Naive thymus-derived CD8-positive, alpha-beta T cell (primary cell): ENCODE measurements around the gene MYCBP. TPM values are rescaled to one million over a fixed set of nuclear protein-coding genes. Genes with fewer than 3 reads are reported as not detected.

ENCODE experiments used
- ATAC-seq, 2 donors: fragments of 150-1000 bp; cut with Tn5 transposase in 1 of 2; sonication (Bioruptor Pico), chemical (Tn5 transposase) in 1 of 2; 1 replicate in 1 of 2; 2 replicates in 1 of 2; pipeline ENCODE4 v1.10.0; 2021; ENCODE audit warnings: mild to moderate bottlenecking in 2 of 2, moderate library complexity in 2 of 2
- POLR2A ChIA-PET: fragments of 350-600 bp; sonication (Branson Sonifier 250); formaldehyde crosslinking; loops from one replicate; lab custom pipeline; 2021; ENCODE audit warnings: antibody characterized with exemption; lab: Charles Lee
- DNase-seq, 10 donors: peaks; one replicate each; pipeline versions ENCODE4 v3.0.0 to v3.0.0-alpha.2; 2020 to 2022
- H3K27ac Mint-ChIP-seq, 10 donors: one replicate each; pipeline ENCODE4 v1.8.0; 2020 to 2022; ENCODE audit warnings: mild to moderate bottlenecking in 10 of 10, mixed read lengths in 10 of 10, moderate library complexity in 4 of 10, inconsistent platforms in 1 of 10
- H3K27me3 Mint-ChIP-seq, 5 donors: one replicate each; pipeline ENCODE4 v1.8.0; 2021 to 2022; ENCODE audit warnings: mixed read lengths in 5 of 5
- H3K36me3 Mint-ChIP-seq, 3 donors: one replicate each; pipeline ENCODE4 v1.8.0; 2020 to 2022; ENCODE audit warnings: mixed read lengths in 3 of 3, mild to moderate bottlenecking in 2 of 3, inconsistent platforms in 1 of 3
- H3K4me1 Mint-ChIP-seq, 4 donors: one replicate each; pipeline ENCODE4 v1.8.0; 2021 to 2022; ENCODE audit warnings: mixed read lengths in 4 of 4
- H3K4me3 Mint-ChIP-seq, 10 donors: one replicate each; pipeline ENCODE4 v1.8.0; 2020 to 2022; ENCODE audit warnings: mild to moderate bottlenecking in 10 of 10, mixed read lengths in 10 of 10, moderate library complexity in 6 of 10, inconsistent platforms in 1 of 10
- H3K9me3 Mint-ChIP-seq, 9 donors: one replicate each; pipeline ENCODE4 v1.8.0; 2020 to 2022; ENCODE audit warnings: mixed read lengths in 9 of 9, mild to moderate bottlenecking in 3 of 9, inconsistent platforms in 1 of 9, moderate library complexity in 1 of 9
- polyA plus RNA-seq, 3 donors: library from polyadenylated mRNA; unstranded; fragments of 300-500 nt; fragmentation: Illumina TruSeq; gene quantifications; one replicate each; pipeline ENCODE4 v1.2.3, GENCODE V29; 2021
- total RNA-seq, 8 experiments: library from RNA in 2 of 8; stranded (reverse) in 2 of 8; gene quantifications; one replicate each; pipeline ENCODE4 v1.2.3 and lab custom pipeline; 2021 to 2026

The MYCBP gene
- total and polyA plus RNA-seq, 5 experiments from 2014 or later, result 12.4 to 63.8 (median 49.6) TPM

GRCh38 chr1:38892976-38893375 is 19.8 kb upstream of the MYCBP start:
- Mint-ChIP-seq H3K27ac (no peak overlapping the region), H3K4me1 (peaks cover 0 to 2% (median 0%) of the 10 kb centered on the region in 4 donors), H3K4me3 (no peak overlapping the region), H3K27me3 (peaks cover 0 to 1% (median 0%) of the 10 kb centered on the region in 5 donors), H3K36me3 (no peaks in the 10 kb centered on the region), H3K9me3 (no peaks in the 10 kb centered on the region)
- DNase-seq (no peak), ATAC-seq (no peak)
- POLR2A ChIA-PET, result interaction anchor here (0.6 kb wide), 1 partner anchor 1152 kb away, joined by 5 read pairs; no protein-coding TSS in a partner anchor

- POLR2A ChIA-PET, result no interaction called here
- H3K27ac Mint-ChIP-seq, result peak overlapping the region in 2 of 10 donors; percentile 21 to 80
- DNase-seq (peak in 1 of 10 donors; percentile 17), ATAC-seq (peak in 1 of 2 donors; percentile 54)
- H3K9me3 Mint-ChIP-seq, result no peaks in the 10 kb centered on the region
- no peaks in the 10 kb centered on the region for H3K36me3 Mint-ChIP-seq
- H3K4me1 Mint-ChIP-seq, result peaks cover 0 to 2% (median 0%) of the 10 kb centered on the region in 4 donors
- no peak overlapping the region for H3K4me3 Mint-ChIP-seq
- H3K27me3 Mint-ChIP-seq, result peaks cover 0 to 1% (median 0%) of the 10 kb centered on the region in 5 donors
Observed at GRCh38 chr1:38891753-38892152, 18.6 kb upstream of the MYCBP start.

GRCh38 chr1:38889589-38889988 is 16.4 kb upstream of the MYCBP start:
- Mint-ChIP-seq H3K27me3 (peaks cover 0 to 1% (median 0%) of the 10 kb centered on the region in 5 donors), H3K4me3 (no peak overlapping the region), H3K27ac (no peak overlapping the region), H3K36me3 (no peaks in the 10 kb centered on the region), H3K4me1 (peaks cover 0 to 2% (median 0%) of the 10 kb centered on the region in 4 donors), H3K9me3 (no peaks in the 10 kb centered on the region)
- POLR2A ChIA-PET, result interaction anchor here (0.6 to 0.7 kb wide), 2 partner anchors 18 to 76 kb away, joined by 4 read pairs; no protein-coding TSS in a partner anchor
- DNase-seq, result no peak
- no peak for ATAC-seq

DNA sequence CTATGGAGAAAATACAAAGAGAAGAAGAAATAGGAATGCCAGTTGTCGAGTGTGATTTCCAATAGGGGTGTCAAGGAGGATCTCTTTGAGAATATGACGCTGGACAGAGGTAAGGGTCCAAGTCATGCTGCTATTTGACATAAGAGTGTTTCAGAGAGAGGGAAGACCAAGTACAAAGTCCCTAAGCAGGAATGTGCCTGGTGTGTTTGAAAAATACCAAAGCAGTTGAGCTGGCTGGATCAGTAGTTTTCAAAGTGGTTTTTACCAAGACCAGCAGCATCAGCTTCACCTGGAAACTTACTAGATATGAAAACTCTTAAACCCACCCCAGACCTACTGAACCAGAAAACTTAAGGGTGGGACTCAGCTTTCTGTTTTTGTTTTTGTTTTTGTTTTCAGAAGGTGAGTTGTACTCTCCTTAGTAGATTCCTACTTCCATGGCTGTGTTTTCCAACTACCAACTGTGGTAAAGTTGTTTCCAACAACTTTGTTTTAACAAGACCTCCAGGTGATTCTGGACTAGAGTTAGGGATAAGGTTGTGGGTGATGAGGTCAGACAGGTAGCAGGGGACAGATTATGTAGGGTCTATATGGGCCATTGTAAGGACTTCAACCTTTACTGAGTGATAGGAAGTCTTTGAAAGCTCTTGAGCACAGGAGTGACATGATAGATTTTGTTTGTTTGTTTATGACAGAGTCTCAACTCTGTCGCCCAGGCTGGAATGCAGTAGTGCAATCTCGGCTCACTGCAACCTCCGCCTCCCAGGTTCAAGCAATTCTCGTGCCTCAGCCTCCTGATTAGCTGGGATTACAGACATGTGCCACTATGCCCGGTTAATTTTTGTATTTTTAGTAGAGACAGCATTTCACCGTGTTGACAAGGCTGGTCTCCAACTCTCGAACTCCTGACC is 15.5 kb upstream of the MYCBP start:
- Mint-ChIP-seq H3K4me3 (no peak overlapping the region), H3K9me3 (no peaks in the 10 kb centered on the region), H3K4me1 (peaks cover 0 to 2% (median 0%) of the 10 kb centered on the region in 4 donors), H3K27ac (no peak overlapping the region), H3K36me3 (no peaks in the 10 kb centered on the region), H3K27me3 (peaks cover 0 to 1% (median 0%) of the 10 kb centered on the region in 5 donors)
- no peak for DNase-seq
- POLR2A ChIA-PET, result no interaction called here
- no peak for ATAC-seq

- Mint-ChIP-seq H3K4me1 (no peaks in the 10 kb centered on the region), H3K9me3 (no peaks in the 10 kb centered on the region), H3K27me3 (peaks cover 0 to 1% (median 0%) of the 10 kb centered on the region in 5 donors), H3K27ac (no peak overlapping the region), H3K36me3 (no peaks in the 10 kb centered on the region), H3K4me3 (no peak overlapping the region)
- POLR2A ChIA-PET, result no interaction called here
- DNase-seq (no peak), ATAC-seq (no peak)
Observed at GRCh38 chr1:38885092-38885491, 11.9 kb upstream of the MYCBP start.

- no peak for DNase-seq
- no peak for ATAC-seq
- POLR2A ChIA-PET, result interaction anchor here (0.7 to 1.0 kb wide), 2 partner anchors 8 to 207 kb away, joined by 3 read pairs; partner anchors contain the start of gene MYCBP
- H3K27ac Mint-ChIP-seq, result no peak within 1 kb of the TSS
- H3K4me3 Mint-ChIP-seq, result no peak within 1 kb of the TSS
- no peaks in the 10 kb centered on the region for H3K4me1 Mint-ChIP-seq
- H3K36me3 Mint-ChIP-seq, result no peaks in the 10 kb centered on the region
- no peaks in the 10 kb centered on the region for H3K9me3 Mint-ChIP-seq
- H3K27me3 Mint-ChIP-seq, result peaks cover 0 to 1% (median 0%) of the 10 kb centered on the region in 5 donors
Observed at GRCh38 chr1:38881487-38881886, 8.3 kb upstream of the MYCBP start, which contains the start of gene GJA9. GJA9 (minus strand) TSS chr1:38881587; CDS start chr1:38876098, 5,489 bp downstream.

DNA sequence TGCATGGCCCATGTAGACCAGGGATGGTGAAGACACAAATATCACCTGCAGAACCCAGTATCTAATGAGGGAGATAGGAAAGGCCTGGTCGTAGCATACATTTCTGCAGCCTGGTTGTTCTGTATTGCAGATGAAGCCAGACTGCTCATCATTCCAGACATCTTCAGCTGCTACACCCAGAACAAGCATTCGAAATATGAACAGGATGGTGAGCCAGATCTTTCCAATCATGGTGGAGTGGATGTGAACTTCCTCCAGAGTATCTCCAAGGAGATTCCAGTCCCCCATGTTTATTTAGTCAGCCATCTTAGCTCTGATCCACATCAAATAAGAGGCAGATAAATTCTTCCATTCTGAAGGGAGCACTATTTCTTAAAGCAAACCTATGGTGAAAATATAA is 2.7 kb upstream of the MYCBP start:
- H3K4me3 Mint-ChIP-seq, result peak overlapping the region in 1 of 10 donors; percentile 63
- H3K4me1 Mint-ChIP-seq, result peaks cover 11 to 35% (median 31%) of the 10 kb centered on the region in 4 donors
- DNase-seq (no peak), ATAC-seq (no peak)
- peaks cover 0 to 2% (median 0%) of the 10 kb centered on the region in 3 donors for H3K36me3 Mint-ChIP-seq
- POLR2A ChIA-PET, result no interaction called here
- peak overlapping the region in 3 of 10 donors; percentile 11 to 69 (median 37) for H3K27ac Mint-ChIP-seq
- H3K9me3 Mint-ChIP-seq, result no peaks in the 10 kb centered on the region
- H3K27me3 Mint-ChIP-seq, result peaks cover 0 to 2% (median 0%) of the 10 kb centered on the region in 5 donors

DNA sequence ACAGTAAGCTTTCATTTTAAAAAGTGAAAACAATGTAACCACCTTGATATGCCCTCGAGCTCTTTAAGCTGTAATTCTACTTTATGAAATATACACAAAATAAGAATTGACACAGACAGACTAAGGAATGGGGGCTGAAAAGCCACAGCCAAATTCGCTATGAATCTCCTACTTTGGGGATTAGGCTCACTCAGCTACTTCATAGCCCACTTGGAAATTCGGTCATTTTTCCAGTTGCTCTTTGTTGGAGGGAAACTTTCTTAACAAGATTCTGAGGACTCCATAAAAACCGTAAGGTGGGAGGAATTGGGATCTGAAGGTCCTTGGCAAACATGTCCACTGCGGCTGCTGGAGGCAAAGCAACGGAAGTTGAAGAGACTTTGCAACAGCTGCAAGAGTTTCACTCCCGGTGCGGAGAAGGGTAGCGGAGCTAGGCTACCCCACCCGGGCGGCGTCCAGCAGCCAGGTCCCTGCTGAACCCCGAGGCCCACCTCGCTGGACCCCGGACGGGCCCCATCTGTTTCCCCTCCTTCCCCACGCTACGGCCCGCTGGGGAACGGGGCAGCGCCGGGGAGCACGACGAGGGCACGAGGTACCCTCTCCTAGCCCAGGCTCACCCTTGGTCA is 634 bp downstream of the MYCBP start:
- peak in 6 of 10 donors; percentile 4 to 39 (median 27) for DNase-seq
- Mint-ChIP-seq H3K4me1 (peaks cover 17 to 47% (median 41%) of the 10 kb centered on the region in 4 donors), H3K4me3 (peak overlapping the region; percentile 82 to 95 (median 93)), H3K36me3 (peaks cover 0 to 8% (median 0%) of the 10 kb centered on the region in 3 donors), H3K27me3 (peaks cover 0 to 2% (median 0%) of the 10 kb centered on the region in 5 donors), H3K9me3 (no peaks in the 10 kb centered on the region), H3K27ac (peak overlapping the region; percentile 17 to 96 (median 92))
- POLR2A ChIA-PET, result interaction anchor here (0.7 to 1.9 kb wide), 7 partner anchors 9 to 1819 kb away, joined by 3 to 14 read pairs (median 7); partner anchors contain the start of genes GJA9, NDUFS5 and RRAGC
- ATAC-seq, result peak; percentile 11 to 14

DNA sequence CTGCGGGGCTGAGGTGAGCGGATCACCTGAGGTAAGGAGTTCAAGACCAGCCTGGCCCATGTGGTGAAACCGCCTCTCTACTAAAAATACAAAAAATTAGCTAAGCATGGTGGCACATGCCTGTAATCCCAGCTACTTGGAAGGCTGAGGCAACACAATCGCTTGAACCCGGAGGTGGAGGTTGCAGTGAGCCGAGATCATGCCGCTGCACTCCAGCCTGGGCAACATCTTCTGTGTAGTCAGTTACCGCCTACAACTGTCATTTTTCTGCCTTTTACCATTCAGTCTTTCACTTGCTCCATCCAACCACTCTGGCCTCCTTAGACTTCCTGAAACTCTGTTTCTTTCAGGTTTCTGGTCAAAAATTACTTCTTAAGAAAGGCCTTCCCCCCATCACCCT is 2.2 kb downstream of the MYCBP start:
- Mint-ChIP-seq H3K27me3 (peaks cover 0 to 2% (median 0%) of the 10 kb centered on the region in 5 donors), H3K36me3 (peaks cover 0 to 18% (median 0%) of the 10 kb centered on the region in 3 donors), H3K4me1 (peaks cover 20 to 48% (median 41%) of the 10 kb centered on the region in 4 donors), H3K27ac (peak overlapping the region in 3 of 10 donors; percentile 34 to 55 (median 38)), H3K4me3 (peak overlapping the region in 3 of 10 donors; percentile 16 to 95 (median 21)), H3K9me3 (no peaks in the 10 kb centered on the region)
- DNase-seq, result no peak
- no peak for ATAC-seq
- POLR2A ChIA-PET, result interaction anchor here (0.6 to 1.8 kb wide), 4 partner anchors 12 to 1189 kb away, joined by 3 to 7 read pairs (median 5); partner anchors contain the start of gene RRAGC

- no peak for DNase-seq
- ATAC-seq, result no peak
Observed at GRCh38 chr1:38867208-38867607, 5.9 kb downstream of the MYCBP start.

DNA sequence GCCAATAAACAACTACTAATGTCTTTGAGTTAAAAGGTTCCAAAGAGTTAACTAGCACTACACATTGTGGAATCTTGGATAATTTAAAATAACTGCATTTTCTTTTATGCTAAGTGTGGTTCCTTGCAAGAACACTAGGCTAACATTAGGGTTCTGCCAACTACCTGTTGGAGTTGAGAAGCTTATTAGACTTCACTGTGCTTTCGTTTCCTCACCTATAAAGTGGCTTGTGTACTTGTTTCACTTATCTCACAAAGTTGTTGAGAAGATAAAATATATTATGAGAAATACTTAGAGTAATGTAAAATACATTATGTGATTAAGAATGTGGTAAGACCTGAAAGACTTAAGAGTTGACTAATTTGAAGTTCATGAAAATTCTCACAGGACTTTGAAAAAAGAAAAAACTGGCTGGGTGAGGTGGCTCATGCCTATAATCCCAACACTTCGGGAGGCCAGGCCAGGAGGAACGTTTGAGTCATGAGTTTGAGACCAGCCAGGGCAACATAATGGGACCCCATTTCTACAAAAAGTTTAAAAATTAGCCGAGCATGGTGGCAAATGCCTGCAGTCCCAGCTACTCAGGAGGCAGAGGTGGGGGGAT is 7.9 kb downstream of the MYCBP start:
- DNase-seq, result no peak
- Mint-ChIP-seq H3K36me3 (peaks cover 0 to 38% (median 0%) of the 10 kb centered on the region in 3 donors), H3K27ac (peak overlapping the region in 1 of 10 donors; percentile 49), H3K27me3 (no peaks in the 10 kb centered on the region), H3K4me1 (peaks cover 18 to 50% (median 43%) of the 10 kb centered on the region in 4 donors), H3K4me3 (no peak overlapping the region), H3K9me3 (no peaks in the 10 kb centered on the region)
- POLR2A ChIA-PET, result no interaction called here
- no peak for ATAC-seq

More at GRCh38 chr1:38867208-38867607, 5.9 kb downstream of the MYCBP start:
- POLR2A ChIA-PET, result no interaction called here
- H3K4me1 Mint-ChIP-seq, result peaks cover 18 to 50% (median 39%) of the 10 kb centered on the region in 4 donors
- H3K4me3 Mint-ChIP-seq, result no peak overlapping the region
- peaks cover 0 to 39% (median 0%) of the 10 kb centered on the region in 3 donors for H3K36me3 Mint-ChIP-seq
- no peak overlapping the region for H3K27ac Mint-ChIP-seq
- H3K9me3 Mint-ChIP-seq, result no peaks in the 10 kb centered on the region
- no peaks in the 10 kb centered on the region for H3K27me3 Mint-ChIP-seq

GRCh38 chr1:38860454-38860795 is 12.7 kb downstream of the MYCBP start:
- POLR2A ChIA-PET, result interaction anchor here (0.6 to 1.9 kb wide), 2 partner anchors 11 to 919 kb away, joined by 3 to 7 read pairs; no protein-coding TSS in a partner anchor
- peak overlapping the region; percentile 86 to 99 (median 96) for H3K4me3 Mint-ChIP-seq
- ATAC-seq (no peak), DNase-seq (no peak)
- H3K27me3 Mint-ChIP-seq, result no peaks in the 10 kb centered on the region
- no peaks in the 10 kb centered on the region for H3K9me3 Mint-ChIP-seq
- H3K36me3 Mint-ChIP-seq, result peaks cover 0 to 32% (median 2%) of the 10 kb centered on the region in 3 donors
- peaks cover 15 to 71% (median 54%) of the 10 kb centered on the region in 4 donors for H3K4me1 Mint-ChIP-seq
- H3K27ac Mint-ChIP-seq, result peak overlapping the region; percentile 67 to 99 (median 92)
